ENCODE results near the gene CCHCR1. TPM values are rescaled to one million over a fixed set of nuclear protein-coding genes. Genes with fewer than 3 reads are reported as not detected.

Gene CCHCR1
- total and polyA plus RNA-seq, 4 donors = 3.1 to 9.9 (median 6.2) TPM

DNA sequence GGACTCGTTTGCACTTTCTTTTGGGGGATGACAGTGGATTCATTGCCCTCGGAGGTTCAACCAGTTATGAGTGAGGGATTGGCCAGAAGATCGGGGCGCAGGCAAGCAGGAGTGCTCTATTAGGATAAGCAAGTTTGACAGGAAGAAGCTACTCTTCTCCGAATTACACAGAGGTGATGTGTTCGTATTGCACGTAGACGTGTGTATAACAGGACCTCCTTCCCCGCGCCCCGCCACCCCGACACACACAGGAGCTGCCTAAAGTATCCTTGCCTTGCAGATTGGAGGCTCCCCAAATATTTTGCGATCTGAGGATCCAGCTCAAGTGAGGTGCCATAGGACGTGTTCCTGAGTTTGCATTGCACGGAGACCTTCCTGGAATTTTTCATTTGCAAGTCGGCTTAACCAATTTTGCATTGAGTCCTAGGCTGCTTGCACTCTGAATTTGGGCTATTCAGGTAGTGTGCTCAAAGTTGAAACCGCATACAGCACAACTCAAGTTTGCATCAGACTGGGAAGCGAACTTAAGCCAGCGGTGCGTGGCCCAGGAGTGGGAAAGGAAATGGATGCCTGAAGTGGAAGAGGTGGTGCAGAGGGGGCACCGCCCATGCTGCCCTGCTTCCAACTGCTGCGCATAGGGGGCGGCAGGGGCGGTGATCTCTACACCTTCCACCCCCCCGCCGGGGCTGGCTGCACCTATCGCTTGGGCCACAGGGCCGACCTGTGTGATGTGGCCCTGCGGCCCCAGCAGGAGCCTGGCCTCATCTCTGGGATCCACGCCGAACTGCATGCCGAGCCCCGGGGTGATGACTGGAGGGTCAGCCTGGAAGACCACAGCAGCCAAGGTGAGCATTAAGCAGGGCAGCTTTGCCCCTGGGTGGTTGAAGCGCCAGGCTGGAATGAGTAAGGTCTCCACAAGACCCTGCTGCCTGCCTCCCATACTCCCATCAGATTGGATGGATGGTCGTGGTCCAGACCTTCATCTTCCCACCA is 1.6 kb upstream of the CCHCR1 start (continued):
- TF ChIP-seq EGR1 (IDR thresholded peaks at IDR 0.05; ENCODE audit: low read depth in 2 of 2) (no peak), TAF1 (conservative IDR thresholded peaks at IDR 0.05) (no peak)

DNA sequence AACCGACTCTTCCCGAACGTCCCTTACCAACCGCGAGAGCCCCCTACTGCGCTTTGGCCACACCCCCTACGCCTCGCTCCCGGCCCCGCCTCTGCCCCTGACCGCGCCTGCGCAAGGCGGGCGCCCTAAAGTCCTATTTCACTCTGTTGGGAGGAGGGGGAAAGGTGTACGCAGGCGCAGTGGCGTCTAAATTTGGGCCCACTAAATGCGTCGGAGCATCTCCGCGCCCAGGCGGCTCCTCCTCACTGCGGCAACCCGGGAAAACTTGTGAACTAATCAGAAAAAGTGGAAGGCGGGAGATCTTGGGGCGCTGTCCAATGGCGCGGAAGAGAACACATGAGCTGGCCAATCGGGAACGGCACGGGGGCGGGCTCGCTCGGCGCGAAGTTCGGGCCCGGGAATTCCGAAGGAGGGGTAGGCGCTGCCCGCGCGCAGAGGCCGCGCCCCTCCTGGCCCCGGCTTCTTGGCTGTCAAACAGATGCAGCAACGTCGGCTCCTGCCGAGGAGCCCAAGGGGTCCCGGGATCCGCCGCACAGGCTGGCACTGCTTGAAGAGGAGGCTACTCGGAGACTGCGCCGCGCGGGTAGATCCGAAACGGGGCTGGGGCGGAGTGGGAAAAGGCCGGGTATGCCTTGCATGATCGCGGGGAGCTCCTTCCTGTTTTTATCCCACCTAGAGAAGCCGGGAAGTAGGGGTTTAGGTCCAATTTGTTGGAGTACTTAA is 699 bp upstream of the CCHCR1 start, which contains the start of gene TCF19:
Gene TCF19, plus strand, starts transcription at position 450 of the 723 bp plus-strand sequence. CDS start 881 bp downstream, outside the sequence.
- Histone ChIP-seq H3K27ac (ENCODE audit: low read depth in 1 of 2, low read length in 2 of 2) (peak within 1 kb of the TSS; percentile 15 to 51), H3K36me3 (ENCODE audit: control insufficient read depth in 4 of 4, insufficient read depth in 3 of 4, low read depth in 1 of 4, low read length in 3 of 4) (peaks cover 0 to 7% (median 3%) of the 10 kb centered on the region in 4 donors), H3K4me1 (ENCODE audit: control insufficient read depth in 4 of 4, insufficient read depth in 4 of 4, low read length in 3 of 4) (peaks cover 3 to 14% (median 11%) of the 10 kb centered on the region in 4 donors), H3K9ac (ENCODE audit: low read depth in 1 of 2, low read length in 2 of 2) (peak within 1 kb of the TSS; percentile 42 to 64), H3K4me3 (ENCODE audit: low read depth in 1 of 3, low read length in 3 of 3) (peak within 1 kb of the TSS; percentile 66 to 77 (median 74)), H3K27me3 (ENCODE audit: control insufficient read depth in 4 of 4, insufficient read depth in 4 of 4, low read length in 3 of 4) (no peaks in the 10 kb centered on the region), H3K9me3 (ENCODE audit: control insufficient read depth in 4 of 4, low read length in 3 of 4) (no peaks in the 10 kb centered on the region)
- DNase-seq (ENCODE audit: low spot score) = peak; percentile 97
- under 1% methylated on average over 65 of the region's 65 CpGs for WGBS
- TF ChIP-seq, protein P1, sequence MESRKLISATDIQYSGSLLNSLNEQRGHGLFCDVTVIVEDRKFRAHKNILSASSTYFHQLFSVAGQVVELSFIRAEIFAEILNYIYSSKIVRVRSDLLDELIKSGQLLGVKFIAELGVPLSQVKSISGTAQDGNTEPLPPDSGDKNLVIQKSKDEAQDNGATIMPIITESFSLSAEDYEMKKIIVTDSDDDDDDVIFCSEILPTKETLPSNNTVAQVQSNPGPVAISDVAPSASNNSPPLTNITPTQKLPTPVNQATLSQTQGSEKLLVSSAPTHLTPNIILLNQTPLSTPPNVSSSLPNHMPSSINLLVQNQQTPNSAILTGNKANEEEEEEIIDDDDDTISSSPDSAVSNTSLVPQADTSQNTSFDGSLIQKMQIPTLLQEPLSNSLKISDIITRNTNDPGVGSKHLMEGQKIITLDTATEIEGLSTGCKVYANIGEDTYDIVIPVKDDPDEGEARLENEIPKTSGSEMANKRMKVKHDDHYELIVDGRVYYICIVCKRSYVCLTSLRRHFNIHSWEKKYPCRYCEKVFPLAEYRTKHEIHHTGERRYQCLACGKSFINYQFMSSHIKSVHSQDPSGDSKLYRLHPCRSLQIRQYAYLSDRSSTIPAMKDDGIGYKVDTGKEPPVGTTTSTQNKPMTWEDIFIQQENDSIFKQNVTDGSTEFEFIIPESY (IDR thresholded peaks at IDR 0.05) = no peak
- TF ChIP-seq GABPA (IDR thresholded peaks at IDR 0.05 in 1 of 2, conservative IDR thresholded peaks at IDR 0.05 in 1 of 2) (no peak), SP1 (IDR thresholded peaks at IDR 0.05) (peak; percentile 96), RXRA (IDR thresholded peaks at IDR 0.05) (peak in 1 of 2 donors; percentile 35), HNF4A (conservative IDR thresholded peaks at IDR 0.05) (peak; percentile 42 to 50), YY1 (IDR thresholded peaks at IDR 0.05) (peak; percentile 65), FOXA2 (IDR thresholded peaks at IDR 0.05) (no peak), EGR1 (IDR thresholded peaks at IDR 0.05; ENCODE audit: low read depth in 2 of 2) (peak; percentile 84 to 85)

DNA sequence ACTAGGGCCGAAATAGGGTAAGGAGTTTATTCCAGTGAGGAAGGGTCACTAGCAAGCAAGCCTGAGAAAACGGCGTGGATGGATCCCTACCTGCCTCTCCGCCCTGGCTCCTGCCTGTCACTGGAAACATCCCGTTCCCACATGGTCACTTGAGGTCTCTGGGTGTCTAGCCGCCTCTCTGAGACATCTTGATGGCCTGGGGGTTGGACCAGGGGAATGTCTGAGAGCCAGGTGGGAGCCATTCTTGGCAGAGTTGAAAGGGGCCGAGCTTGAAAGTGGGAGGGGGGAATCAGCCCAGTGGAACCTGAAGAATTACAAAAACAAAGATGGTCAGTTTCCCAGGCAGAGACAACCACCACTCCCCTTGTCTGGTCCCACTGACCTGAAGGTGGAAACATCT is 961 bp downstream of the CCHCR1 start:
- Histone ChIP-seq H3K4me1 (ENCODE audit: control insufficient read depth in 4 of 4, insufficient read depth in 4 of 4, low read length in 3 of 4) (peaks cover 3 to 14% (median 11%) of the 10 kb centered on the region in 4 donors), H3K27ac (ENCODE audit: low read depth in 1 of 2, low read length in 2 of 2) (no peak overlapping the region), H3K9me3 (ENCODE audit: control insufficient read depth in 4 of 4, low read length in 3 of 4) (no peaks in the 10 kb centered on the region), H3K36me3 (ENCODE audit: control insufficient read depth in 4 of 4, insufficient read depth in 3 of 4, low read depth in 1 of 4, low read length in 3 of 4) (peaks cover 0 to 7% (median 3%) of the 10 kb centered on the region in 4 donors), H3K9ac (ENCODE audit: low read depth in 1 of 2, low read length in 2 of 2) (no peak overlapping the region), H3K27me3 (ENCODE audit: control insufficient read depth in 4 of 4, insufficient read depth in 4 of 4, low read length in 3 of 4) (no peaks in the 10 kb centered on the region), H3K4me3 (ENCODE audit: low read depth in 1 of 3, low read length in 3 of 3) (no peak overlapping the region)
- no peak for TF ChIP-seq HNF4A (conservative IDR thresholded peaks at IDR 0.05)
- TF ChIP-seq, protein P2, sequence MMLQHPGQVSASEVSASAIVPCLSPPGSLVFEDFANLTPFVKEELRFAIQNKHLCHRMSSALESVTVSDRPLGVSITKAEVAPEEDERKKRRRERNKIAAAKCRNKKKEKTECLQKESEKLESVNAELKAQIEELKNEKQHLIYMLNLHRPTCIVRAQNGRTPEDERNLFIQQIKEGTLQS (IDR thresholded peaks at IDR 0.05) = no peak
- TF ChIP-seq NR2F2 (IDR thresholded peaks at IDR 0.05) = no peak
- TF ChIP-seq TAF1 (conservative IDR thresholded peaks at IDR 0.05) = no peak
- WGBS = 98% methylated on average over 7 of the region's 7 CpGs
- DNase-seq (ENCODE audit: low spot score) = no peak
